DMS53 (cell line): Measurements from ENCODE around the gene EHHADH.

Experiments used
- DNase-seq: peaks from one replicate; lab custom pipeline; 2025; lab: John Stamatoyannopoulos, UW

EHHADH gene

GRCh38 chr3:185145511-185145910, 108.3 kb downstream of the EHHADH start:
- no peak for DNase-seq

GRCh38 chr3:185144784-185145183, 109.1 kb downstream of the EHHADH start:
- no peak for DNase-seq
